HCT116 (cell line): ENCODE measurements around the gene HPX. TPM values are rescaled to one million over a fixed set of nuclear protein-coding genes. Genes with fewer than 3 reads are reported as not detected.
A peak's percentile ranks its signal among the peaks of the same experiment; 100 is the strongest.

Experiments
- ATAC-seq: fragments of 200-7000 bp; cut with Tn5 transposase; 2 replicates; pipeline ENCODE4 v1.9.1; 2020; ENCODE audit warnings: mild to moderate bottlenecking, moderate library complexity
- BruUV-seq: library from RNA; stranded (reverse); fragments of 400-500 nt; replicated peaks from 2 replicates; lab custom pipeline; 2021; lab: Mats Ljungman, UMichigan
- CTCF ChIA-PET: fragments of 300-600 bp; sonication (Branson Sonifier 250); formaldehyde crosslinking; loops from one replicate; lab custom pipeline; 2021; ENCODE audit warnings: antibody characterized with exemption; lab: Charles Lee
- POLR2A ChIA-PET: fragments of 300-600, 350-600 bp; sonication (Branson Sonifier 250); formaldehyde crosslinking; loops from one replicate; lab custom pipeline; 2021; ENCODE audit warnings: antibody characterized with exemption; lab: Charles Lee
- RAD21 ChIA-PET, 2 experiments: fragments of 300-600 bp; sonication (Branson Sonifier 250); formaldehyde crosslinking; loops; one replicate each; lab custom pipeline; 2023; ENCODE audit warnings: low total read pairs in 2 of 2; ENCODE audit not compliant: uncharacterized antibody in 2 of 2, unreplicated experiment in 2 of 2, low non-redundant PET in 1 of 2; lab: Charles Lee
- DNase-seq: peaks from one replicate; pipeline ENCODE4 v3.0.0-alpha.2; 2010; ENCODE audit warnings: low read depth, low spot score
- H2AFZ ChIP-seq: fragments of 200-600 bp; shearing (Covaris generic), sonication (generic); 2 replicates; pipeline ENCODE4 v1.6.1; 2017; ENCODE audit warnings: low read depth, mixed run types, mixed read lengths, antibody characterized with exemption, low read length; ENCODE audit not compliant: poor library complexity, severe bottlenecking
- H3K27ac ChIP-seq: 2 replicates; pipeline ENCODE4 v1.5.1; 2012; ENCODE audit warnings: low read depth, low read length
- H3K27me3 ChIP-seq: fragments of 200-600 bp; sonication (generic); 2 replicates; pipeline ENCODE4 v1.6.1; 2016; ENCODE audit warnings: mixed run types, low read length, mixed read lengths; ENCODE audit not compliant: insufficient read depth
- H3K36me3 ChIP-seq, 2 experiments: fragments of 200-500 bp in 1 of 2; fragments of 200-600 bp in 1 of 2; sonication (Bioruptor generic) in 1 of 2; sonication (generic) in 1 of 2; 2 replicates each; pipeline versions ENCODE4 v1.5.1 to v1.6.1; 2014 to 2016; ENCODE audit warnings: low read length in 2 of 2, inconsistent platforms in 1 of 2, mixed read lengths in 1 of 2, mixed run types in 1 of 2; ENCODE audit not compliant: insufficient read depth in 2 of 2, control insufficient read depth in 1 of 2
- H3K4me1 ChIP-seq, 2 experiments: fragments of 200-600 bp in 1 of 2; sonication (generic) in 1 of 2; 2 replicates each; pipeline versions ENCODE4 v1.5.1 to v1.6.1; 2012 to 2017; ENCODE audit warnings: low read length in 2 of 2, inconsistent platforms in 1 of 2, mild to moderate bottlenecking in 1 of 2, mixed read lengths in 1 of 2, mixed run types in 1 of 2, moderate library complexity in 1 of 2; ENCODE audit not compliant: insufficient read depth in 2 of 2, control insufficient read depth in 1 of 2
- H3K4me2 ChIP-seq: fragments of 200-600 bp; sonication (generic); 2 replicates; pipeline ENCODE4 v1.6.1; 2017; ENCODE audit warnings: mixed run types, low read length, mixed read lengths
- H3K4me3 ChIP-seq, 2 experiments: fragments of 200-600 bp in 1 of 2; sonication (generic) in 1 of 2; replicated peaks in 1 of 2; 2 replicates each; pipeline ENCODE4 v1.5.1; 2011 to 2016; ENCODE audit warnings: low read length in 2 of 2, control low read depth in 1 of 2, low read depth in 1 of 2, mild to moderate bottlenecking in 1 of 2, mixed read lengths in 1 of 2, mixed run types in 1 of 2
- H3K79me2 ChIP-seq: fragments of 200-600 bp; sonication (generic); 2 replicates; pipeline ENCODE4 v1.6.1; 2017; ENCODE audit warnings: mild to moderate bottlenecking, mixed run types, low read length, moderate library complexity, mixed read lengths; ENCODE audit not compliant: insufficient read depth
- H3K9ac ChIP-seq: fragments of 200-600 bp; sonication (generic); 2 replicates; pipeline ENCODE4 v1.6.1; 2016; ENCODE audit warnings: low read length, mixed read lengths
- H3K9me2 ChIP-seq: fragments of 200-600 bp; sonication (generic), shearing (Covaris generic); 2 replicates; pipeline ENCODE4 v1.6.1; 2017; ENCODE audit warnings: mixed run types, mild to moderate bottlenecking, moderate library complexity; ENCODE audit not compliant: insufficient read depth
- H3K9me3 ChIP-seq, 2 experiments: fragments of 200-500 bp in 1 of 2; fragments of 200-600 bp in 1 of 2; sonication (Bioruptor generic) in 1 of 2; sonication (generic) in 1 of 2; 2 replicates each; pipeline ENCODE4 v1.6.1; 2014 to 2017; ENCODE audit warnings: low read length in 2 of 2, mixed read lengths in 2 of 2, inconsistent platforms in 1 of 2, low read depth in 1 of 2, mild to moderate bottlenecking in 1 of 2, mixed run types in 1 of 2, moderate library complexity in 1 of 2; ENCODE audit not compliant: control insufficient read depth in 1 of 2, insufficient read depth in 1 of 2
- H4K20me1 ChIP-seq: fragments of 200-600 bp; sonication (generic), shearing (Covaris generic); 2 replicates; pipeline ENCODE4 v1.6.1; 2017; ENCODE audit warnings: mixed run types, mild to moderate bottlenecking, moderate library complexity; ENCODE audit not compliant: insufficient read depth
- CBX3 ChIP-seq: IDR thresholded peaks from 2 replicates; pipeline ENCODE4 v1.6.1; 2012; ENCODE audit warnings: low read depth
- CEBPB ChIP-seq: IDR thresholded peaks from 2 replicates; pipeline ENCODE4 v1.6.1; 2012; ENCODE audit warnings: low read depth
- EGR1 ChIP-seq: IDR thresholded peaks from 2 replicates; pipeline ENCODE4 v1.6.1; 2012; ENCODE audit warnings: low read depth
- ELF1 ChIP-seq: IDR thresholded peaks from 2 replicates; pipeline ENCODE4 v1.6.1; 2012; ENCODE audit warnings: low read depth, borderline replicate concordance
- EZH2 ChIP-seq: fragments of 200-600 bp; sonication (generic); IDR thresholded peaks from 2 replicates; pipeline ENCODE4 v1.6.1; 2017; ENCODE audit warnings: antibody characterized with exemption, mixed run types
- EZH2phosphoT487 ChIP-seq: fragments of 200-600 bp; IDR thresholded peaks from 2 replicates; pipeline ENCODE4 v1.6.1; 2018; ENCODE audit warnings: antibody characterized with exemption, borderline replicate concordance
- FOSL1 ChIP-seq: IDR thresholded peaks from 2 replicates; pipeline ENCODE4 v1.6.1; 2012; ENCODE audit warnings: low read depth
- JUND ChIP-seq: IDR thresholded peaks from 2 replicates; pipeline ENCODE4 v1.6.1; 2012
- POLR2A ChIP-seq: IDR thresholded peaks from 2 replicates; pipeline ENCODE4 v1.7.0; 2011; ENCODE audit warnings: borderline replicate concordance; ENCODE audit not compliant: insufficient read depth, insufficient read length; ENCODE audit errors: extremely low read depth
- POLR2AphosphoS5 ChIP-seq: IDR thresholded peaks from 2 replicates; pipeline ENCODE4 v1.6.1; 2011; ENCODE audit warnings: mild to moderate bottlenecking, low read depth, low read length, moderate library complexity
- SP1 ChIP-seq: IDR thresholded peaks from 2 replicates; pipeline ENCODE4 v1.6.1; 2012; ENCODE audit warnings: low read depth
- YY1 ChIP-seq: IDR thresholded peaks from 2 replicates; pipeline ENCODE4 v1.6.1; 2011; ENCODE audit warnings: low read length, low read depth, moderate library complexity, mild to moderate bottlenecking; ENCODE audit not compliant: insufficient replicate concordance; ENCODE audit errors: extremely low read depth
- ZBTB33 ChIP-seq: IDR thresholded peaks from 2 replicates; pipeline ENCODE4 v1.6.1; 2011; ENCODE audit warnings: mild to moderate bottlenecking, low read length, moderate library complexity; ENCODE audit not compliant: insufficient replicate concordance; ENCODE audit errors: extremely low read depth
- ZNF274 ChIP-seq: fragments of 200-500 bp; sonication (Bioruptor generic); IDR thresholded peaks from 2 replicates; pipeline ENCODE4 v1.6.1; 2014; ENCODE audit warnings: mild to moderate bottlenecking, low read depth, low read length, inconsistent platforms
- intact Hi-C: fragments of 100-400 bp; cut with micrococcal nuclease; formaldehyde crosslinking; loops from 2 replicates; pipeline ENCODE4 v1.10.0; 2022
- total RNA-seq: library from RNA; stranded (reverse); gene quantifications from one replicate; pipeline ENCODE4 v1.2.1, GENCODE V29; 2021; ENCODE audit not compliant: unreplicated experiment
- TF ChIP-seq, protein P1 (sequence below): IDR thresholded peaks from 2 replicates; pipeline ENCODE4 v1.6.1; 2012
- TF ChIP-seq, protein P2 (sequence below): IDR thresholded peaks from 2 replicates; pipeline ENCODE4 v1.6.1; 2012

Gene HPX
- total RNA-seq, 1 experiment from 2014 or later, result 4.6 TPM

DNA sequence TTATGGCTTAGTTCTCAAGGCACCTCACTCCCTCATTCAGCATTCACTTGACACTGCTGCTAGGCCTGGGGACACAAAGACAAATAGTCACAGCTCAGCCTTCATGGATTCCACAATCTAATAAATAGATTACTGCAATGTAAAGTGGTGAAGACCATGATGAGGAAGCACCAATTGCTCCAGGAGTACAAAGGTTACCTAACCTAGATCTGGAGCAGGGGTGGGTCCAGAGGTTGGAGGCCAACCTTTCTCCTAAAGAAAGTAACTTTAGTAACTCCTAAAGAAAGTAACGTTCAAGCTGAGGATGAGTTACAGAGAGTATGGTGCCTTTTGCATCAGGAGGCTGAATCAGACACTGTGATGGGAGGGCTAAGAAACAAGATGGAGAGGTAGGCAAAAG lies 28.8 kb upstream of the HPX start:
- Histone ChIP-seq H3K79me2 (no peaks in the 10 kb centered on the region), H3K36me3 (no peaks in the 10 kb centered on the region), H3K4me1 (peaks cover 4 to 26% of the 10 kb centered on the region in 2 experiments; a peak in 3 of 4 replicates), H3K27ac (no peak overlapping the region; the same call in 1 of the 2 replicates), H3K9ac (0 out of 2 replicates have a peak overlapping the region, but pooled peaks have one; percentile 27), H3K9me3 (no peaks in the 10 kb centered on the region), H3K4me3 (no peak overlapping the region), H4K20me1 (no peaks in the 10 kb centered on the region), H2AFZ (no peak overlapping the region), H3K4me2 (peak overlapping the region; percentile 42), H3K9me2 (no peaks in the 10 kb centered on the region), H3K27me3 (no peaks in the 10 kb centered on the region)
- RAD21 ChIA-PET, result no interaction called here
- no TSS peak for BruUV-seq
- CTCF ChIA-PET, result interaction anchor here (1.0 to 2.2 kb wide), 2 partner anchors 31 to 91 kb away, joined by 3 to 9 read pairs; no protein-coding TSS in a partner anchor
- POLR2A ChIA-PET, result interaction anchor here (1.2 kb wide), 1 partner anchor 12 kb away, joined by 7 read pairs; the partner anchor contains the start of genes ARFIP2 and TIMM10B
- ATAC-seq (no peak), DNase-seq (no peak)
- intact Hi-C loops, result no loop called here
- TF ChIP-seq YY1 (no peak), EZH2 (no peak), SP1 (no peak), EZH2phosphoT487 (no peak), POLR2AphosphoS5 (no peak), ZBTB33 (no peak), JUND (no peak), CEBPB (no peak), POLR2A (no peak), CBX3 (no peak), ELF1 (no peak), ZNF274 (no peak), EGR1 (no peak), FOSL1 (no peak)
- TF ChIP-seq, protein P1, sequence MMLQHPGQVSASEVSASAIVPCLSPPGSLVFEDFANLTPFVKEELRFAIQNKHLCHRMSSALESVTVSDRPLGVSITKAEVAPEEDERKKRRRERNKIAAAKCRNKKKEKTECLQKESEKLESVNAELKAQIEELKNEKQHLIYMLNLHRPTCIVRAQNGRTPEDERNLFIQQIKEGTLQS, result no peak
- TF ChIP-seq, protein P2, sequence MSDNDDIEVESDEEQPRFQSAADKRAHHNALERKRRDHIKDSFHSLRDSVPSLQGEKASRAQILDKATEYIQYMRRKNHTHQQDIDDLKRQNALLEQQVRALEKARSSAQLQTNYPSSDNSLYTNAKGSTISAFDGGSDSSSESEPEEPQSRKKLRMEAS, result no peak
